ENCODE data around the gene UGT1A8.
A peak's percentile ranks its signal among the peaks of the same experiment; 100 is the strongest.
"Not testable (repeated sequence)": the region's sequence is repeated elsewhere in the genome, so short reads cannot be mapped to it uniquely, and the experiment has no call there.

Gene UGT1A8

DNA sequence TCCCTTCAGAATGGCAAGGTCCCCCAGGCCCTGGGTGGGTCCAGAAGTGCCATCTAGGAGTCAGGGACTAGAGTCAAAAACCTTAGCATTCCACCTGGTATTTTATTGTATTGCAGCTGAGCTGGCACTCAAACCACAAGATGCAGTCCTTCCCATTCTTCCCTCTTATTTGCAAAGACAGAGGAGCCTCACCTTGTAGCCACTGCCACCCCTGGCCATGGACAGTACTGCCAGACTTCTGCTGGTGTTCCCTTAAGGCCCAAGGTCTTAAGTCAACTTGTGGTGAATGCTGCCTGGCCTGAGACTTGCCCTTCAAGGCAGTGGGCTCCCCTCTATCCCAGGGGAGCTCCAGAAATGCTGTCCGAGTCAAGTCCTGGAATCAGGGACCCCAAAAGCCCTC lies 25.7 kb downstream of the UGT1A8 start:
- DNase-seq (ENCODE audit: low read depth) = peak; percentile 20

DNA sequence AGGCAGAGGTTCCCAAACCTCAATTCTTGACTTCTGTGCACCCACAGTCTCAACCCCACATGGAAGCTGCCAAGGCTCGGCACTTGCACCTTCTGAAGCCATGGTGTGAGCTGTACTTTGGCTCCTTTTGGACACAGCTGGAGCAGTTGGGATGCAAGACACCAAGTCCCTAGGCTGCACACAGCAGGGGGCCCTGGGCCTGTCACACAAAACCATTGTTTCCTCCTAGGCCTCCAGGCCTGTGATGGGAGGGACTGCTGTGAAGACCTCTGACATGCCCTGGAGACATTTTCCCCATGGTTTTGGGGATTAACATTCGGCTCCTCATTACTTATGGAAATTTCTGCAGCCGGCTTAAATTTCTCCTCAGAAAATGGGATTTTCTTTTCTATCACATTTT lies 28.6 kb downstream of the UGT1A8 start:
- not testable (repeated sequence) for DNase-seq (ENCODE audit: low read depth)

- no peak for DNase-seq (ENCODE audit: low read depth)
Measured at GRCh38 chr2:233650981-233651380, 33.5 kb downstream of the UGT1A8 start.

- DNase-seq (ENCODE audit: low read depth) = no peak
Measured at GRCh38 chr2:233651430-233651829, 34.0 kb downstream of the UGT1A8 start.

DNA sequence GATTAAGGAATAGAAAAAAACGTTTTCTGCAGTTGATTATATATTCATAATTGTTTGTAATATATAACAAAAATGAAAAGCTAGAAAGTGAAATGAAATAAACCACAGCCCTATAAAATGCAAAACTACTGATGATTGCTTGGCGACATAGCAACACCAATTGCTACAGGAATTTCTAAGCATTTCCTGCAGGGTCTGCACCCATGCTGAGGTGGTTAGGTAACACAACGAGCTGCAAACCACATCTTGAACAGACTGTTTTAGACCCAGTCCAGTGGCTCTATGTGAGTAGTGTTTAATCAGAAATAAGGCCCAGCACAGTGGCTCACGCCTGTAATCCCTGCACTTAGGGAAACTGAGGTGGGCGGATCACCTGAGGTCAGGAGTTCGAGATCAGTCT lies 37.1 kb downstream of the UGT1A8 start:
- DNase-seq (ENCODE audit: low read depth) = no peak

DNA sequence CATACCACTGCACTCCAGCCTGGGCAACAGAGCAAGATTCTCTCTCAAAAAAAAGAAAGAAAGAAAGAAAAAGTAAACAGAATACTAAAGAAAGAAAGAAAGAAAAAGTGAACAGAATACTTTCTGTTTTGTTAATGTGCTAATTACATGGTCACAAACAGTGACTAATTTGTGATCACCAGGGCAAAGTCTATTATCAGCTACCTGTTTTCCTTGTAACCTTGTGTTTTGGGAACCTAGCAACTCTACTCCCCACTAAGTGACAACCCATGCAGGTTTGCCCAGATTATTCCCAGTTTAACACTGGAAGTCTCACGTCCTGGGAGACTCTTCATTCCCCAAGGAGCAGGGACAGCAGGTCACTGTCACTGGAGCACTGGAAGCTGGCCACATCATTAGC lies 37.6 kb downstream of the UGT1A8 start:
- no peak for DNase-seq (ENCODE audit: low read depth)

DNA sequence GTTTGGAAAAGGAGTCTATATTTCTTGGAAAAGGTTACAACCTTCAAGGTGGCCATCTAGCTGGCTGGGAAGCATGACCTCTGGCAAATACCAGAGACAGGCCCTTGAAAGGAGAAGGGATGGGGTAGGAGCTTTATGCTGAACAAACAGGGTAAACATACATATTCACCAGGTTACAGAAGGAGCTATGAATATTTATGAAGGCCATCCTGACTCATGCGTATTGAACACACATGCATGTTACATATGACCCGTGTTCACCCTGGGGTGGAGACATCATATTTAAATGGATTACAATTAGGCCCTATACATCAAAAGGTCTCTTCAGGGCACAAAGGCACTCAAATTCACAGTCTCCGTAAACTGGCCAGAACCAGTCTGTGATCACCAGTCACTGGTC lies 38.5 kb downstream of the UGT1A8 start:
- DNase-seq (ENCODE audit: low read depth) = not testable (repeated sequence)

GRCh38 chr2:233656443-233656842 lies 39.0 kb downstream of the UGT1A8 start:
- DNase-seq (ENCODE audit: low read depth) = no peak

DNA sequence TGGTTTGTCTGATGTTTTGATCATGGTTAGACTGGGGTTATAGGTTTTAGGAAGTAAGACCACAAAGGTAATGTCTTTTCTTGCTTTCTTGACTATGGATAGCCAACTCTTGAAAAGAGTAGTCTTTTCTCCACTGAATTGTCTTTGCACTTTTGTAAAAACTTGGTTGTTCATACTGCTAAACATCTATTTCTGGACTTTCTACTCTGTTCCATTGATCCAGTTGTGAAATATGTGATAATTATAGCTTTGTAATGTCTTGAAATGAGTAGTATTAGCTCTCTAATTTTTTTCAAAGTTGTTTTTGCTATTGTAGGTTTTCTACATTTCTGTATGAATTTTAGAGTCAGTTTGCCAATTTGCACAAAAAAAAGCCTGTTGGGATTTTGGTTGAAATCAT lies 41.2 kb downstream of the UGT1A8 start:
- no peak for DNase-seq (ENCODE audit: low read depth)

DNA sequence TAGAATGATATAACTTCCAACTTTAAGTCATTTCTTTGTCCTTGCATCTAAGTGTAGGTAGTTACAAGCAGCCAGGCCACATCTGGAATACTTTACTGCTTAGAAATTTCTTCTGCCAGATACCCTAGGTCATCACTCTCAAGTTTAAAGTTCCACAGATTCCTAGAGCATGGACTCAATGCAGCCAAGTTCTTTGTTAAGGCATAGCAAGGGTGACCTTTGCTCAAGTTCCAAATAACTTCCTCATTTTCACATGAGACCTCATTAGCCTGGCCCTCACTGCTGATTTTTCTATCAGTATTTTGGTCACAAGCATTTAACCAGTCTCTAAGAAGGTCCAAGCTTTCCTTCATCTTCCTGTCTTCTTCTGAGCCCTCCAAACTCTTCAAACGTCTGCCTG lies 46.5 kb downstream of the UGT1A8 start:
- DNase-seq (ENCODE audit: low read depth) = no peak

GRCh38 chr2:233668605-233669260 lies 51.3 kb downstream of the UGT1A8 start:
- DNase-seq (ENCODE audit: low read depth) = no peak

- DNase-seq (ENCODE audit: low read depth) = no peak
Measured at GRCh38 chr2:233671290-233672161, 54.1 kb downstream of the UGT1A8 start, which contains the start of gene UGT1A9. UGT1A9 (plus strand) TSS chr2:233671898; CDS start chr2:233671935, 37 bp downstream.

GRCh38 chr2:233672886-233673285 lies 55.5 kb downstream of the UGT1A8 start:
- no peak for DNase-seq (ENCODE audit: low read depth)

- no peak for DNase-seq (ENCODE audit: low read depth)
Measured at GRCh38 chr2:233673896-233674295, 56.5 kb downstream of the UGT1A8 start.

GRCh38 chr2:233674314-233674713 lies 56.9 kb downstream of the UGT1A8 start:
- DNase-seq (ENCODE audit: low read depth) = no peak

DNA sequence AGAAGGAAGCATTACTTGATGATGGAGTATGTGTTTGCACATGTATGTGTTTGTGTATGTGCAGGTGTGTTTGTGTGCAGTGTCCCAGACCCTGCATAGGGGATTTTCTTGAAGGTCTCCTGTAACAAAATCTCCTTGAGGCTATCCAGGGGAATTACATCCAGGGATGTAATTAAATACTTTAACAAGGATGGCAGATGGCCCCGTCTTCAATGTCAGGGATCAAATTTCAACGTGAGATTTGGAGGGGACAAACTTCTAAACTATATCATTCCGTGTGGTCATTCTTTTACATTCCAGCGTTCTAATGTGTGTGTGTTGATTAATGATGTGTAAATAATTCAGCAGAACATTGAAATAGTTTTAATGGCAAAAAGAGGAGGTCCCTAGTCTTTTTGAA lies 57.6 kb downstream of the UGT1A8 start:
- no peak for DNase-seq (ENCODE audit: low read depth)

DNA sequence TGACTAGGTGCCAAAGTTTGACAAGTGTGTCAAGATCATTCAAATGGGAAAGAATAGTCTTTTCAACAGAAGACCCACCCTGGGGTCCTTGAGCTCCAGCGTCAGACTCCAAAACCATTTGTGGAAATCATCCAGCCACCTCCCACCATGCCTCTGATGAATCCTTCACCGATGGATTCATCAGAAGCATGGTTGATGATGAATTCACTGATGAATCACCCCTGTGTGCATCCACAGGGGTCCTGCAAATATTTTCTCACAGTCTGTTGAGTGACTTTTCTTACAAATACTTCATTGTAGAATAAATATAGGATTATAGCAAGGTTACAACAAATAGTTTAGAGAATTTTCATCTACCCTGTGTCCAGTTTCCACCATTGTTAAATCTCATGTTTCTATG lies 58.6 kb downstream of the UGT1A8 start:
- DNase-seq (ENCODE audit: low read depth) = peak; percentile 18

DNA sequence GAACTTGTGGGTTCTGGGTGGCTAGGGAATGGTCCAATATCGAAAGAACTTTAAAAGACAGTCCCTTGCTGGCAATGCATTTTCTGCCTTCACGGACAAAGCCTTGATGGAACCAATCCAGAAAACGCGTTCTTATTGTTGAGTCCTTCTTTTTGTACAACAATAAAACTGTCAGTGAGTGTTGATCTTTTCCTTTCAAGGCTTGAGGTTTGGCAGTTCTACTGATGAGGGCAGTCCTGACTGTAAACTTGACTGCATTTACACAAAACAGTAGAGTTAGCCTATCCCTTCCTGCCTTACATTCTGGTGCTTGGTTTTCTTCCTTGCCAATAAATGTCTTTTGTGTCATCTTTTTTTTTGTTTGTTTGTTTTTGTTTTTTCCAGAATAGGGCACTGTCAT lies 61.8 kb downstream of the UGT1A8 start:
- DNase-seq (ENCODE audit: low read depth) = no peak

- no peak for DNase-seq (ENCODE audit: low read depth)
Measured at GRCh38 chr2:233680361-233681045, 63.1 kb downstream of the UGT1A8 start.

- no peak for DNase-seq (ENCODE audit: low read depth)
Measured at GRCh38 chr2:233681521-233682099, 64.2 kb downstream of the UGT1A8 start, which contains the start of gene UGT1A7. UGT1A7 (plus strand) TSS chr2:233681901; CDS start chr2:233681938, 37 bp downstream.

- no peak for DNase-seq (ENCODE audit: low read depth)
Measured at GRCh38 chr2:233684640-233685039, 67.2 kb downstream of the UGT1A8 start.

DNA sequence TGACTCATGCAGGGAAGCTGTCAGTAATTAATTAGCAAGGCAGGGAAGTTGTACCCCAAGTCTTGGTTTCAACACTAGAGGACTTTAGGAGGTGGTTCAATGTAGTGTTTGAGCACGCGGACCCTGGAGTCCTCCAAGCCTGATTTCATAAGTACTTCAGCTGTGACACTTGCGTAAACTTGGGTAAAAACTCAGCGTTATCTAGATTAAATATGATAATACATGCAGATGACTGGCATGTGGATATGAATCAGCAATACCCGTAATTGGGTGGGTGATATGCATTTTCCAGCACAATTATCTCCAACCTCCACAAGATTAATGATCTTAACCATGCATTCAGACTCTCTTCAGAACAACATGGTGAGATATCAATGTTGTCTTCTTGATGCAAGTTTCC lies 69.5 kb downstream of the UGT1A8 start:
- DNase-seq (ENCODE audit: low read depth) = no peak

Measured in iris pigment epithelial cell (primary cell).